ENCODE results near the gene ASB2.

ASB2 gene

GRCh38 chr14:93946541-93947090 lies 29.8 kb downstream of the ASB2 start:
- no peak for DNase-seq

- no peak for DNase-seq
These were observed 30.3 kb downstream of the ASB2 start for GRCh38 chr14:93946104-93946503.

- DNase-seq = no peak
These were observed 31.3 kb downstream of the ASB2 start for GRCh38 chr14:93945070-93945399.

- no peak for DNase-seq
These were observed 31.9 kb downstream of the ASB2 start for GRCh38 chr14:93944348-93945069.

GRCh38 chr14:93943930-93944329 lies 32.4 kb downstream of the ASB2 start:
- no peak for DNase-seq

- DNase-seq = no peak
These were observed 33.3 kb downstream of the ASB2 start for GRCh38 chr14:93943052-93943451.

GRCh38 chr14:93941293-93941910 lies 35.0 kb downstream of the ASB2 start:
- DNase-seq = no peak

- DNase-seq = no peak
These were observed 35.9 kb downstream of the ASB2 start for GRCh38 chr14:93940437-93940836.

- peak; percentile 24 to 74 for DNase-seq
These were observed 36.8 kb downstream of the ASB2 start for GRCh38 chr14:93939304-93940229.

GRCh38 chr14:93938751-93939303 lies 37.5 kb downstream of the ASB2 start:
- DNase-seq = no peak

- no peak for DNase-seq
These were observed 38.9 kb downstream of the ASB2 start for GRCh38 chr14:93937519-93937918.

GRCh38 chr14:93936926-93937325 lies 39.4 kb downstream of the ASB2 start:
- no peak for DNase-seq

GRCh38 chr14:93936245-93936644 lies 40.1 kb downstream of the ASB2 start:
- DNase-seq = peak in 1 of 2 donors; percentile 1

GRCh38 chr14:93935213-93935612 lies 41.2 kb downstream of the ASB2 start:
- no peak for DNase-seq

- no peak for DNase-seq
These were observed 43.7 kb downstream of the ASB2 start for GRCh38 chr14:93932642-93933041.

GRCh38 chr14:93930989-93931307 lies 45.4 kb downstream of the ASB2 start:
- no peak for DNase-seq

- no peak for DNase-seq
These were observed 45.9 kb downstream of the ASB2 start for GRCh38 chr14:93930296-93930988.

GRCh38 chr14:93929657-93930056 lies 46.7 kb downstream of the ASB2 start:
- no peak for DNase-seq

- DNase-seq = no peak
These were observed 47.3 kb downstream of the ASB2 start for GRCh38 chr14:93929048-93929535.

GRCh38 chr14:93928184-93929047 lies 48.0 kb downstream of the ASB2 start:
- no peak for DNase-seq

GRCh38 chr14:93927800-93928145 lies 48.6 kb downstream of the ASB2 start:
- no peak for DNase-seq
